ENCODE data around the gene MAGI2. TPM values are rescaled to one million over a fixed set of nuclear protein-coding genes. Genes with fewer than 3 reads are reported as not detected.

Gene MAGI2
- total and polyA plus RNA-seq, 8 donors = 1.3 to 4.0 (median 2.0) TPM

DNA sequence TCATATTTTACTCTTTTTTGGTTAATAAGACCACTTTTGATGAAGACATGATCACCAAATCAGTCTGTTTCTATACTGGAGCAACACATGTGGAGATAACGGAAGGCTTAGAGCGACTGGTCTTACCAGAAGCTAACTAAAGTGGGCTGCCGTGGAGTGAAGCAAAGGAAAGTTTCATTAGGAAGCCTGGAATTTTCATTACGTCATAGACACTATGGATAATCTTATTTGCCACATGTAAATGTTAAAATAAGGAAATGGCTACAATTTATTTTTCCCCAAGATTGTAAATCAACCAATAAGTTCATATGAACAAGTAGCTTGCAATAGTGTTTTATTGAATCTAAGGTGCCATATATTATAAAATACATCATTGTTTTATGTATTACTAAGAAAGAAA is 1469.5 kb downstream of the MAGI2 start:
- no peaks in the 10 kb centered on the region for H3K9me3 ChIP-seq
- no peaks in the 10 kb centered on the region for H3K36me3 ChIP-seq
- FAIRE-seq = no peak

DNA sequence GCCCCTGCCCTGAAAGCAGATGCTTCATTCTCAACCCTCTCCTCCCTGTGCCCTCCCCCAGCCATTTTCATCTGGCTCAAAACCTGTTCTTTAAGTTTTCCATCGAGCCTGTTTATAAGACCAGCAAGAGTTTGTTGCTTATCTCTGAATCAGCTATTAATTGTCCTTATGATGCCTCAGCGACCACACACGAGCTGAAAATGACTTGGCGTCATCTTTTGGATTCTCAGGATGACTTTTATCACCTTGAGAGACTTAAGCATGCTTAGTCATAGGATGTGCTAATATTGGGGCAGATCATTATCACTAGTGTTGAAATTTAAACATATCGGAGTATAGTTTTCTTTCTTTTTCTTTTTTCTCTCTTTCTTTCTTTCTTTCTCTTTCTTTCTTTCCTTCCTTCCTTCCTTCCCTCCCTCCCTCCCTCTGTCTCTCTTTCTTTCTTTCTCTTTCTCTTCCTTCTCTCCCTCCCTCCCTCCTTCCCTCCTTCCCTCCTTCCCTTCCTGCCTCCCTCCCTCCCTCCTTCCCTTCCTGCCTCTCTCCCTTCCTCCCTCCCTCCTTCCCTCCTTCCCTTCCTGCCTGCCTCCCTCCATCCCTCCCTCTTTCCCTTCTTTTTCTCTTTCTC is 1470.4 kb downstream of the MAGI2 start:
- no peak for FAIRE-seq
- WGBS, 2 donors = 53 to 61% methylated on average over 5 of the region's 5 CpGs

More for the DNA sequence above, 1469.5 kb downstream of the MAGI2 start:
- no peak overlapping the region for H3K27ac ChIP-seq
- DNase-seq (no peak), ATAC-seq (no peak)
- intact Hi-C loops (cut with DNase I) = no loop called here
- no peak overlapping the region for H3K4me3 ChIP-seq
- WGBS, 2 donors = 87 to 94% methylated on average over 4 of the region's 4 CpGs
- H3K27me3 ChIP-seq = no peaks in the 10 kb centered on the region
- TF ChIP-seq, protein P1, sequence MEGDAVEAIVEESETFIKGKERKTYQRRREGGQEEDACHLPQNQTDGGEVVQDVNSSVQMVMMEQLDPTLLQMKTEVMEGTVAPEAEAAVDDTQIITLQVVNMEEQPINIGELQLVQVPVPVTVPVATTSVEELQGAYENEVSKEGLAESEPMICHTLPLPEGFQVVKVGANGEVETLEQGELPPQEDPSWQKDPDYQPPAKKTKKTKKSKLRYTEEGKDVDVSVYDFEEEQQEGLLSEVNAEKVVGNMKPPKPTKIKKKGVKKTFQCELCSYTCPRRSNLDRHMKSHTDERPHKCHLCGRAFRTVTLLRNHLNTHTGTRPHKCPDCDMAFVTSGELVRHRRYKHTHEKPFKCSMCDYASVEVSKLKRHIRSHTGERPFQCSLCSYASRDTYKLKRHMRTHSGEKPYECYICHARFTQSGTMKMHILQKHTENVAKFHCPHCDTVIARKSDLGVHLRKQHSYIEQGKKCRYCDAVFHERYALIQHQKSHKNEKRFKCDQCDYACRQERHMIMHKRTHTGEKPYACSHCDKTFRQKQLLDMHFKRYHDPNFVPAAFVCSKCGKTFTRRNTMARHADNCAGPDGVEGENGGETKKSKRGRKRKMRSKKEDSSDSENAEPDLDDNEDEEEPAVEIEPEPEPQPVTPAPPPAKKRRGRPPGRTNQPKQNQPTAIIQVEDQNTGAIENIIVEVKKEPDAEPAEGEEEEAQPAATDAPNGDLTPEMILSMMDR (IDR thresholded peaks at IDR 0.05) = no peak
- H3K4me1 ChIP-seq = no peaks in the 10 kb centered on the region

DNA sequence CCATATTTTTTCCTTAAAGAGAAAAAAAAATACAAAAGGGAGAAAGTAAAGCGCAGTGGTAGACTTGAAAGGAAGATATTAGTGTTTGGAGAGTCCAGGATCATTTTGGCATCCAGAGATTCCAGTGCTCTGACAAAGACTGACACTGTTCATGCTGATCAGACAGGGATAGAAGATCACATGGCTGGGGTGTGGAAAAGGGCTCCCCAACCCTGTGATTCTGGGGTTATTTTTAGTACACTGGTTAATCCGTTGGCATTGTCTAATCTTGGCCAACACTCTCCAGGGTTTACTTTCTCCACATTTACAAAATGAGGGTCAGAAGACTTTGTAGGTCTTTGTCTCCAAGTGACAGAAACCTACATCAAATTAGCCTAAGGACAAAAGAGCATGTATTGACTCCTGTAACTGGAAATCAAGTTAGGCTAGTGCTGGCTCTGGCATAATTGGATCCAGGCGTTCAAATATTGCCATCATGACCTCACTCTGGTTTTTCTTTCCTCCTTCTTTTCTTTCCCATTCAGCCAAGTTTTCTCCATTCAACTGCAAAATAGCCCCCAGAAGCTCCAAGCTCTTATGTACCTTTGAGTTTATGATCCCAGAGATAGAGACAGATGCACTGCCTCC is 1473.3 kb downstream of the MAGI2 start:
- no peaks in the 10 kb centered on the region for H3K36me3 ChIP-seq
- no peak for DNase-seq
- H3K4me3 ChIP-seq = no peak overlapping the region
- no peak for FAIRE-seq
- no peak for ATAC-seq
- no peaks in the 10 kb centered on the region for H3K27me3 ChIP-seq
- 59 to 73% methylated on average over 3 of the region's 3 CpGs for WGBS, 2 donors
- TF ChIP-seq, protein P1 (IDR thresholded peaks at IDR 0.05) = no peak
- intact Hi-C loops (cut with DNase I) = no loop called here
- H3K27ac ChIP-seq = no peak overlapping the region
- H3K4me1 ChIP-seq = no peaks in the 10 kb centered on the region
- no peaks in the 10 kb centered on the region for H3K9me3 ChIP-seq

More for the DNA sequence above, 1470.4 kb downstream of the MAGI2 start:
- Histone ChIP-seq H3K27me3 (no peaks in the 10 kb centered on the region), H3K9me3 (no peaks in the 10 kb centered on the region), H3K27ac (no peak overlapping the region), H3K36me3 (no peaks in the 10 kb centered on the region), H3K4me1 (no peaks in the 10 kb centered on the region), H3K4me3 (no peak overlapping the region)
- intact Hi-C loops (cut with DNase I) = no loop called here
- TF ChIP-seq, protein P1 (IDR thresholded peaks at IDR 0.05) = no peak
- ATAC-seq (no peak), DNase-seq (no peak)

DNA sequence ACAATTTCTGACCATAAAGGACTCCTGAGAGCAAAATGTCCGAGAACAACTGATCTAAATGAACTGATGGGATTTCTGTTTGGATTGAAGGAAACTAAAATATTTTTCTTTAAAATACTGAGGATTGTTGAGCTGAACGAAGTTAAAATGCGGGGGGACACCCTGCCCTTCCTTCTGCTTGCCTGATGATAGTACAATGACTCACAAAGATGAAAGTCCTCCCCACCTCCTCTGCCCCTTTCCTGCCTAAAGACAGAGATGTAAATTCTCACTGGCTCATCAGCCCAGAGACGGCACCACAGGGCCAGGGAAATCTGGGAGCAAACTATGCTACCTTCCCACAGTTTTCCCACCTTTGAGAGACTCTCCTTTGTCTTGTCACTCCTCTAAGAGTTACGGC is 1474.2 kb downstream of the MAGI2 start:
- ATAC-seq (no peak), FAIRE-seq (no peak)
- intact Hi-C loops (cut with DNase I) = no loop called here

More for the DNA sequence above, 1474.2 kb downstream of the MAGI2 start:
- 63 to 77% methylated on average over 5 of the region's 5 CpGs for WGBS, 2 donors
- Histone ChIP-seq H3K4me3 (no peak overlapping the region), H3K9me3 (no peaks in the 10 kb centered on the region), H3K27ac (no peak overlapping the region), H3K27me3 (no peaks in the 10 kb centered on the region), H3K4me1 (no peaks in the 10 kb centered on the region), H3K36me3 (no peaks in the 10 kb centered on the region)
- TF ChIP-seq, protein P1 (IDR thresholded peaks at IDR 0.05) = no peak
- DNase-seq = no peak

All from pancreas (tissue), 10 donors.